ENCODE results near the gene INTS7.
"Not testable (repeated sequence)": the region's sequence is repeated elsewhere in the genome, so short reads cannot be mapped to it uniquely, and the experiment has no call there.

Gene INTS7

GRCh38 chr1:211975152-211975941 is 60.0 kb downstream of the INTS7 start:
- DNase-seq: no peak

GRCh38 chr1:211973541-211973940 is 61.8 kb downstream of the INTS7 start:
- no peak for DNase-seq

- no peak for DNase-seq
Observed at GRCh38 chr1:211968200-211968834, 67.0 kb downstream of the INTS7 start.

- DNase-seq: no peak
Observed at GRCh38 chr1:211967704-211968103, 67.7 kb downstream of the INTS7 start.

- DNase-seq: no peak
Observed at GRCh38 chr1:211965108-211965805, 70.1 kb downstream of the INTS7 start.

GRCh38 chr1:211959680-211960079 is 75.7 kb downstream of the INTS7 start:
- DNase-seq: no peak

- no peak for DNase-seq
Observed at GRCh38 chr1:211959221-211959620, 76.1 kb downstream of the INTS7 start.

- not testable (repeated sequence) for DNase-seq
Observed at GRCh38 chr1:211954028-211954427, 81.3 kb downstream of the INTS7 start.

GRCh38 chr1:211953543-211953942 is 81.8 kb downstream of the INTS7 start:
- not testable (repeated sequence) for DNase-seq

- no peak for DNase-seq
Observed at GRCh38 chr1:211952299-211952698, 83.1 kb downstream of the INTS7 start.

- no peak for DNase-seq
Observed at GRCh38 chr1:211951856-211952255, 83.5 kb downstream of the INTS7 start.

- no peak for DNase-seq
Observed at GRCh38 chr1:211948377-211948776, 87.0 kb downstream of the INTS7 start.

- DNase-seq: no peak
Observed at GRCh38 chr1:211947396-211948295, 87.7 kb downstream of the INTS7 start.

- no peak for DNase-seq
Observed at GRCh38 chr1:211944733-211945500, 90.4 kb downstream of the INTS7 start.

GRCh38 chr1:211942583-211942982 is 92.8 kb downstream of the INTS7 start:
- DNase-seq: no peak

GRCh38 chr1:211939876-211940468 is 95.4 kb downstream of the INTS7 start:
- no peak for DNase-seq

GRCh38 chr1:211938561-211938997 is 96.8 kb downstream of the INTS7 start:
- no peak for DNase-seq

- not testable (repeated sequence) for DNase-seq
Observed at GRCh38 chr1:211937422-211937821, 97.9 kb downstream of the INTS7 start.

- DNase-seq: no peak
Observed at GRCh38 chr1:211935448-211935970, 99.8 kb downstream of the INTS7 start.

GRCh38 chr1:211933946-211934714 is 101.2 kb downstream of the INTS7 start:
- DNase-seq: no peak

- no peak for DNase-seq
Observed at GRCh38 chr1:211932933-211933254, 102.5 kb downstream of the INTS7 start.
